Psoas muscle (tissue), 8 donors: Measurements from ENCODE around the gene SERAC1. TPM values are rescaled to one million over a fixed set of nuclear protein-coding genes. Genes with fewer than 3 reads are reported as not detected.

ENCODE experiments used
- ATAC-seq, 4 donors: fragments of 200-7000 bp; cut with Tn5 transposase; one replicate each; pipeline ENCODE4 v1.9.1; 2020; ENCODE audit warnings: moderate library complexity in 3 of 4, mild to moderate bottlenecking in 2 of 4
- DNase-seq, 2 donors: peaks; one replicate each; pipeline ENCODE4 v3.0.0-alpha.2; 2020
- H3K27ac ChIP-seq: fragments of 200-600 bp; one replicate; pipeline ENCODE4 v1.8.0; 2022
- H3K27me3 ChIP-seq, 3 donors: fragments of 200-600 bp in 1 of 3; one replicate each; pipeline versions ENCODE4 v1.6.1 to v1.8.0; 2013 to 2022; ENCODE audit warnings: low read length in 2 of 3, mild to moderate bottlenecking in 2 of 3, moderate library complexity in 1 of 3; ENCODE audit not compliant: insufficient read depth in 3 of 3
- H3K36me3 ChIP-seq, 2 donors: fragments of 200-600 bp in 1 of 2; one replicate each; pipeline versions ENCODE4 v1.6.1 to v1.8.0; 2013 to 2022; ENCODE audit warnings: low read depth in 1 of 2, mild to moderate bottlenecking in 1 of 2, moderate library complexity in 1 of 2; ENCODE audit not compliant: insufficient read depth in 1 of 2
- H3K4me1 ChIP-seq: fragments of 200-600 bp; one replicate; pipeline ENCODE4 v1.8.0; 2022
- H3K4me3 ChIP-seq: fragments of 200-600 bp; one replicate; pipeline ENCODE4 v1.8.0; 2022; ENCODE audit warnings: mild to moderate bottlenecking
- H3K9me3 ChIP-seq: fragments of 200-600 bp; one replicate; pipeline ENCODE4 v1.8.0; 2022
- CTCF ChIP-seq: fragments of 200-600 bp; IDR thresholded peaks from one replicate; pipeline ENCODE4 v1.8.0; 2022; ENCODE audit warnings: antibody characterized with exemption
- WGBS, 3 donors: extraction: QIAGEN DNeasy Blood & Tissue Kit; methylation state at CpG; one replicate each; pipeline versions ENCODE4 v1.1.6 to v1.1.7; 2013; 5-methylcytosine and 5-hydroxymethylcytosine counted together
- intact Hi-C, 2 donors: fragments of 100-400 bp; cut with DNase I; formaldehyde crosslinking; loops; one replicate each; pipeline versions ENCODE4 v1.11.0 to v1.14.2; 2022
- polyA plus RNA-seq, 3 donors: library from polyadenylated mRNA; stranded (reverse); fragments of 200-250 nt; gene quantifications; one replicate each; pipeline ENCODE4 v1.2.3, GENCODE V29; 2013
- total RNA-seq, 4 donors: library from RNA; stranded (reverse); fragmentation: NEBNext Ultra II Directional in 2 of 4; extraction: Animal tissue kit (Norgen Biotek cat#: 25700) in 2 of 4; gene quantifications; one replicate each; pipeline versions ENCODE4 v1.2.1 to v1.2.4, GENCODE V29; 2021 to 2023
- donor health status: healthy with polysubstance abuse.
- donor health status: DM: no; HTN: no; CAD: no; lungs with moderate emphysema.
- donor health status: Bipolar disorder and iron deficiency.
- donor health status: healthy.
- donor health status: DM: yes; HTN: yes; CAD: no.
- donor health status: DM: no; HTN: no; CAD: no.
- donor health status: DM: no; HTN: no; CAD: no.
- donor health status: DM: yes; HTN: yes; CAD: no.

Gene SERAC1
- total and polyA plus RNA-seq, 7 donors, result 3.9 to 11.0 (median 6.5) TPM

- Histone ChIP-seq H3K27ac (no peak overlapping the region), H3K36me3 (peaks cover 5 to 54% of the 10 kb centered on the region in 2 donors), H3K4me3 (no peak overlapping the region), H3K9me3 (no peaks in the 10 kb centered on the region), H3K27me3 (no peaks in the 10 kb centered on the region), H3K4me1 (no peaks in the 10 kb centered on the region)
- intact Hi-C loops, result no loop called here
- ATAC-seq, result peak; percentile 63 to 71 (median 67)
- no peak for TF ChIP-seq CTCF
- no peak for DNase-seq
Observed at GRCh38 chr6:158142789-158143188, 25.3 kb downstream of the SERAC1 start.

- ATAC-seq (no peak), DNase-seq (no peak)
- Histone ChIP-seq H3K27ac (no peak overlapping the region), H3K36me3 (peaks cover 0 to 32% of the 10 kb centered on the region in 2 donors), H3K9me3 (no peaks in the 10 kb centered on the region), H3K4me3 (no peak overlapping the region), H3K4me1 (no peaks in the 10 kb centered on the region), H3K27me3 (no peaks in the 10 kb centered on the region)
- intact Hi-C loops, result no loop called here
- WGBS, 3 donors, result 54 to 69% (median 58%) methylated on average over 1 of the region's 1 CpG
- no peak for TF ChIP-seq CTCF
Observed at GRCh38 chr6:158131926-158132325, 36.1 kb downstream of the SERAC1 start.

- Histone ChIP-seq H3K27me3 (no peaks in the 10 kb centered on the region), H3K4me1 (no peaks in the 10 kb centered on the region), H3K4me3 (no peak overlapping the region), H3K36me3 (peaks cover 0 to 65% of the 10 kb centered on the region in 2 donors), H3K9me3 (no peaks in the 10 kb centered on the region), H3K27ac (no peak overlapping the region)
- no peak for TF ChIP-seq CTCF
- DNase-seq, result no peak
- 96 to 98% (median 96%) methylated on average over 2 of the region's 2 CpGs for WGBS, 3 donors
- ATAC-seq, result no peak
- intact Hi-C loops, result no loop called here
Observed at GRCh38 chr6:158125271-158125670, 42.8 kb downstream of the SERAC1 start.

GRCh38 chr6:158124288-158124687 is 43.8 kb downstream of the SERAC1 start:
- 94 to 98% (median 95%) methylated on average over 1 of the region's 1 CpG for WGBS, 3 donors

More at GRCh38 chr6:158124288-158124687, 43.8 kb downstream of the SERAC1 start:
- no peak overlapping the region for H3K4me3 ChIP-seq
- no peak overlapping the region for H3K27ac ChIP-seq
- TF ChIP-seq CTCF, result no peak
- H3K27me3 ChIP-seq, result no peaks in the 10 kb centered on the region
- intact Hi-C loops, result no loop called here
- H3K4me1 ChIP-seq, result no peaks in the 10 kb centered on the region
- peaks cover 0 to 62% of the 10 kb centered on the region in 2 donors for H3K36me3 ChIP-seq
- DNase-seq (no peak), ATAC-seq (no peak)
- H3K9me3 ChIP-seq, result no peaks in the 10 kb centered on the region
